Panc1 (cell line): ENCODE data around the gene CALM1.

Experiments used
- CTCF ChIP-seq: fragments of 450-650 bp; IDR thresholded peaks from 2 replicates; pipeline ENCODE4 v1.5.1; 2017; ENCODE audit warnings: mild to moderate bottlenecking
- REST ChIP-seq, 2 experiments: IDR thresholded peaks; 2 replicates each; pipeline ENCODE4 v1.6.1; 2011 to 2012; ENCODE audit warnings: low read depth in 2 of 2, control low read depth in 1 of 2, low read length in 1 of 2, mild to moderate bottlenecking in 1 of 2, moderate library complexity in 1 of 2; ENCODE audit not compliant: insufficient read depth in 1 of 2

- TF ChIP-seq CTCF (no peak), REST (IDR thresholded peaks at IDR 0.05; ENCODE audit: insufficient read depth in 1 of 2, low read depth in 2 of 2, low read length in 1 of 2) (no peak)
These were observed 12.4 kb downstream of the CALM1 start for GRCh38 chr14:90409209-90409730.
